Measurements from ENCODE around the gene DPP3.
A peak's percentile ranks its signal among the peaks of the same experiment; 100 is the strongest.
"Not testable (repeated sequence)": the region's sequence is repeated elsewhere in the genome, so short reads cannot be mapped to it uniquely, and the experiment has no call there.

DPP3 gene, protein sequence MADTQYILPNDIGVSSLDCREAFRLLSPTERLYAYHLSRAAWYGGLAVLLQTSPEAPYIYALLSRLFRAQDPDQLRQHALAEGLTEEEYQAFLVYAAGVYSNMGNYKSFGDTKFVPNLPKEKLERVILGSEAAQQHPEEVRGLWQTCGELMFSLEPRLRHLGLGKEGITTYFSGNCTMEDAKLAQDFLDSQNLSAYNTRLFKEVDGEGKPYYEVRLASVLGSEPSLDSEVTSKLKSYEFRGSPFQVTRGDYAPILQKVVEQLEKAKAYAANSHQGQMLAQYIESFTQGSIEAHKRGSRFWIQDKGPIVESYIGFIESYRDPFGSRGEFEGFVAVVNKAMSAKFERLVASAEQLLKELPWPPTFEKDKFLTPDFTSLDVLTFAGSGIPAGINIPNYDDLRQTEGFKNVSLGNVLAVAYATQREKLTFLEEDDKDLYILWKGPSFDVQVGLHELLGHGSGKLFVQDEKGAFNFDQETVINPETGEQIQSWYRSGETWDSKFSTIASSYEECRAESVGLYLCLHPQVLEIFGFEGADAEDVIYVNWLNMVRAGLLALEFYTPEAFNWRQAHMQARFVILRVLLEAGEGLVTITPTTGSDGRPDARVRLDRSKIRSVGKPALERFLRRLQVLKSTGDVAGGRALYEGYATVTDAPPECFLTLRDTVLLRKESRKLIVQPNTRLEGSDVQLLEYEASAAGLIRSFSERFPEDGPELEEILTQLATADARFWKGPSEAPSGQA

DNA sequence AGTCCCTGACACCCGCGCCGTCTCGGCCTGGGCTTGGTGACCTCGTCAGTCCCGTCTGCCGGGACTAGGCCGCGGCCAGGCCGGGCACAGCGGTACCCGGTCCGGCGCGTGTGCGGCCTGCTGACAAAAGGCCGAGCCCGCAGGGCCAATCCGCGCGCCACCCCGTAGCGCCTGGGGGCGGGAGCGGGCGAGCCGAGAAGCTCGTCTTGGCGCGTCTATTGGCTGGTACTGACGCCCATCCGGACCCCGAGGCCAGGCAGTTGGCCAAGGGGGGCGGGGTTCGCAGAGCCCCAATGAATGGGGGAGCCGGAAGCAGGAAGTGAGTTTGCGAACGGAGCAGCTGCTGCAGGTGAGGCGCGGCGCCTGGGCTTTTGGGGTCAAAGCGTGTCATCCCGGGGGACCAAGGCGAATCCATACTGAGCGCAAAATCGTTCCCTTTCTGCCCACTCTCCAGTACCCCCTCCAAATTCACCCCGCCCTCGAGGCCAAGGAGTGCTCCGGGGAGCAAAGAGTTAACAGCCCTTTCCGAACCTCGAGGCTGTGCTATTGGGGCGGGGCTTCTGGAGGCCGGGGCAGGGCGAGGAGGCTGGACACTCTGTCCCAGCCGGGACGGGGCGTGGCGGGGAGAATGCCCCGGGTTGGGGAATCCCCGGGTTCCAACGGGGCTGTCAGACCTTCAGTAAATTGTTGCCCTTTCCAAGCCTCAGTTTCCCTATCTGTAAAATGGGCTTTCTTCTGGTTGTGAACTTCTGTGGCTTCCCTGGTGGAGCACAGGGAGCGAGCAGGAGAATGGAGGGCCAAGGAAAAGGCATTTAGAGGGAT, at the start of gene DPP3:
Gene DPP3 (plus strand): TSS at position 318 of the 822 bp plus-strand sequence. CDS start 1,767 bp downstream, outside the sequence.
- H3K4me1 Mint-ChIP-seq: peaks cover 21% of the 10 kb centered on the region
- no peaks in the 10 kb centered on the region for H3K9me3 Mint-ChIP-seq
- H3K4me3 Mint-ChIP-seq: peak within 1 kb of the TSS; percentile 92
- peak within 1 kb of the TSS; percentile 88 for H3K27ac Mint-ChIP-seq
- H3K27me3 Mint-ChIP-seq: no peaks in the 10 kb centered on the region
- no peaks in the 10 kb centered on the region for H3K36me3 Mint-ChIP-seq

DNA sequence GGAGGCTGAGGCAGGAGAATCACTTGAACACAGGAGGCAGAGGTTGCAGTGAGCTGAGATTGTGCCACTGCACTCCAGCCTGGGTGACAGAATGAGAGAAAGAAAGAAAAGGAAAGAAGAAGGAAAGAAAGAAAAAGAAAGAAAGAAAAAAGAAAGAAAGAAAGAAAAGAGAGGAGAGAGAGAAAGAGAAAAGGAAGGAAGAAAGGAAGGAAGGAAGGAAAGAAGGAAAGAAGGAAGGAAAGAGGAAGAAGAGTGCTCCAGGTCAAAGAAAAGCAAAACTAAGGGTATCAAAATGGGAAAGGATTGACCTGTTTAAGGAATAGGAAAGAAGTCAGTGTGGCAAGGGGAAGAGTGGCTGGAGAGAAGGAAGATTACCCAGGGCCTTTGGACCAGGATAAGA, 48.9 kb upstream of the DPP3 start:
- not testable (repeated sequence) for H3K9me3 Mint-ChIP-seq, H3K27me3 Mint-ChIP-seq, H3K4me1 Mint-ChIP-seq, H3K27ac Mint-ChIP-seq, H3K4me3 Mint-ChIP-seq
- H3K36me3 Mint-ChIP-seq: peaks cover 12% of the 10 kb centered on the region

DNA sequence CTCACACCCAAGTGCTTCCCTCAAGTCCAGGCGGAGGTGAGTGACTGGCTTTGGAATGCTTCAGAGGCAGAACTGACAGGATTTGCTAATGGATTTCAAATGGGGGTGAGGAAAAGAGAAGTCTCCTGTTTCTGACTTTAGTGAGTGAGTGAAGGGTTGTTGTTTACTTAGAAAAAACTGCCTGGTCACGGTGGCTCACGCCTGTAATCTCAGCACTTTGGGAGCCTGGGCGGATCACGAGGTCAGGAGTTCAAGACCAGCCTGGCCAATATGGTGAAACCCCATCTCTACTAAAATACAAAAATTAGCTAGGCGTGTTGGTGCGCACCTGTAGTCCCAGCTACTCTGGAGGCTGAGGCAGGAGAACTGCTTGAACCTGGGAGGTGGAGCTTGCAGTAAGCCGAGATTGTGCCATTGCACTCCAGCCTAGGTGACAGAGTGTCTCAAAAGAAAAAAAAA, 48.3 kb upstream of the DPP3 start:
- not testable (repeated sequence) for H3K27me3 Mint-ChIP-seq, H3K4me3 Mint-ChIP-seq, H3K27ac Mint-ChIP-seq, H3K4me1 Mint-ChIP-seq, H3K9me3 Mint-ChIP-seq
- H3K36me3 Mint-ChIP-seq: peaks cover 12% of the 10 kb centered on the region

DNA sequence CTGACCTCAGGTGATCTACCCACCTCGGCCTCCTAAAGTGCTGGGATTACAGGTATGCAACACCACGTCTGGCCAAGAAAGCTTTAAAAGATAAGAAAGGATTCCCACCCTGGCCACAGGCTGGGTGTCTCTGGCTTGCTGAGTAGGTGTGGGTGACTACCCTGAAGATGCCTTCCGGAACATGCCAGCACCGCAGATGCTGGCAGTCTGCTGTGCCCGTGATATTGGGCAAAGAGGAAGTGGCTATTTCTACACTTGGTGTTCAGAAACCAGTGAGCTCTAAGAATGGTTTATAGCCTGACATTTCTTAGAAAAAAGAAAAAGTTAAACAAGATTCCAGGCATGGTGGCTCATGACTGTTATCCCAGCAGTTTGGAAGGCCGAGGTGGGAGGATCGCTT, 47.6 kb upstream of the DPP3 start:
- Mint-ChIP-seq H3K36me3 (peaks cover 13% of the 10 kb centered on the region), H3K4me3 (no peak overlapping the region), H3K4me1 (peaks cover 5% of the 10 kb centered on the region), H3K27me3 (no peaks in the 10 kb centered on the region), H3K27ac (no peak overlapping the region), H3K9me3 (no peaks in the 10 kb centered on the region)

DNA sequence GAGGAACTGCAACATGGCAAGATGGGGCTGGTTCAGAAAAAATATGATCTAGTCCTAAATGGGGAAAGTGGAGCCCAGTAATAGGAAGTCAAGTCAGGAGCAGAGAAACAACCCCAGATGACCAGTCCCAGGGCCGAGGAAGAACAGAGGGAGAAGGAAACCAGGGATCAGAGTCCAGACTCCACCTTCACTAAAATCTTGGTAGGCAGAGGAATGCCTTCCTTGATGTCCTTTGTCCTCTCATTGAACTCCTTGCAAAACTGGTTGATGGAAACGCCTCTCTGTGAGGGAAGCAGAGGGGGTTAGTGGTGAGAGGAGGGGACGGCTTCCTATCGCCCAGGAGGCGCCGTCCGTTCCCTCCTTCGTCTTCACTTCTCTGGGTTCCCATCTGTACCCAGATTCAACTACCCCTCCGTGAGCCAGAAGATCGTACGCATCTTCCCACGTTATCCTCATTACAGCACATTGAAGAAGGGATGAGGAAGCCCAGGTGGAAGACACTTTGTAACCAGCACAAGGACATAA, 42.2 kb upstream of the DPP3 start:
- Mint-ChIP-seq H3K9me3 (no peaks in the 10 kb centered on the region), H3K4me1 (peaks cover 9% of the 10 kb centered on the region), H3K36me3 (peaks cover 7% of the 10 kb centered on the region), H3K27ac (peak overlapping the region; percentile 98), H3K27me3 (no peaks in the 10 kb centered on the region), H3K4me3 (peak overlapping the region; percentile 96)

DNA sequence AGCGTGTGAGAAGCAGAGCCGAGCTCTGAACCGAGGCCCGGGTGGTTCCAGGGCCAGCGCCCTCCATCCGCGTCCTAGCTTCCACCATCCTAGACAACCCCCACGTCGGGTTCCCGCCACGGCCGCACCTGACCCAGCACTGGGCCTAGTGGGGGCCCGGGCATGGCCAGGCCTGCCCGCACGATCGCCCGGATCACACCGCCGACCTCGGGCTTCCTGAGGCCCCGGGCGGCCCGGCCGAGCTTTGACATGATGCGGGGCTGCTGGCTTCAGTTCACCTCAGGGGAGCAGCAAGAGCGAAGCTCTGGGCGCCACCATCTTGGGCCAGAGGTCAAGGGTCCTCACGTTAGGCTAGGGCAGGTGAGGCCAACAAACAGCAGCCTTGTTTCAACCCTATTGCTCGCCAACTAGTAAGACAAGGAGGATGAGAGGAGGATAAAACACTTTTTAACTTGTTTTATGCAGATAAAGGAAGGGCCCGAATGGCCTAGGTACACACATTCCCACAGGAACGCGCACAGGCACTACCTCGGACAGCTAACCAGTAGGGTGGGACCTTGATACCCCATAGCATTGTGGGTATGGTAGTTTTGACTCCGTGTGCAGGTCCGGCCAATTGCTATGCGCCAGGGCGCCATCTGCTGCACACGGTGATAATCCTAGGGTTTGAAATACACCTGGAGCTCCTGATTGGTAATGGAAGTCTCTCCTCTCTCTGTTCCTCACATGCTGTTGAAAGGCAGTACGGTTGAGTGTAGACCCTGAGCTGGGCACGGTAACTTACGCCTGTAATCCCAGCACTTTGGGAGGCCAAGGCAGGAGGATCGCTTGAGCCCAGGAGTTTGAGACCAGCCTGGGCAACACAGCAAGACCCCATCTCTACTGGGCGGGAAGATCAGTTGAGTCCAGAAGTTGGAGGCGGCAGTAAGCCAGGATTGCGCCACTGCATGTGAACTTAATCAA, 41.4 kb upstream of the DPP3 start, which contains the start of gene MRPL11:
Gene MRPL11 (minus strand): TSS at position 345 of the 963 bp plus-strand sequence. CDS start 94 bp downstream, at position 251.
- Mint-ChIP-seq H3K27ac (peak within 1 kb of the TSS; percentile 98), H3K27me3 (no peaks in the 10 kb centered on the region), H3K4me1 (peaks cover 9% of the 10 kb centered on the region), H3K36me3 (peaks cover 7% of the 10 kb centered on the region), H3K9me3 (no peaks in the 10 kb centered on the region), H3K4me3 (peak within 1 kb of the TSS; percentile 96)

DNA sequence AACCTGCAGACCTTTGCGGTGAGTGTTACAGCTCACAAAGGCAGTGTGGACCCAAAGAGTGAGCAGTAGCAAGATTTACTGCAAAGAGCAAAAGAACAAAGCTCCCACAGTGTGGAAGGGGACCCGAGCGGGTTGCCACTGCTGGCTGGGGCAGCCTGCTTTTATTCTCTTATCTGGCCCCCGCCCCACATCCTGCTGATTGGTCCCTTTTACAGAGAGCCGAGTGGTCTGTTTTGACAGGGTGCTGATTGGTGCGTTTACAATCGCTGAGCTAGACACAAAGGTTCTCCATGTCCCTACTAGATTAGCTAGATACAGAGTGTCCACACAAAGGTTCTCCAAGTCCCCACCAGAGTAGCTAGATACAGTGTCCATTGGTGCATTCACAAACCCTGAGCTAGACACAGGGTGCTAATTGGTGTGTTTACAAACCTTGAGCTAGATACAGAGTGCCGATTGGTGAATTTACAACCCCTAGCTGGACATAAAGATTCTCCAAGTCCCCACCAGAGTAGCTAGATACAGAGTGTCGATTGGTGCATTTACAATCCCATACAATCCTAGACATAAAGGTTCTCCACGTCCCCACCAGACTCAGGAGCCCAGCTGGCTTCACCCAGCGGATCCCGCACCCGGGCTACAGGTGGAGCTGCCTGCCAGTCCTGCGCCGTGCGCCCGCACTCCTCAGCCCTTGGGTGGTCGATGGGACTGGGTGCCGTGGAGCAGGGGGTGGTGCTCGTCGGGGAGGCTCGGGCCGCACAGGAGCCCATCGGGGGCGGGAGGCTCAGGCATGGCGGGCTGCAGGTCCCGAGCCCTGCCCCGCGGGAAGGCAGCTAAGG, 39.9 kb upstream of the DPP3 start:
- H3K27ac Mint-ChIP-seq, H3K9me3 Mint-ChIP-seq, H3K4me1 Mint-ChIP-seq, H3K27me3 Mint-ChIP-seq, H3K4me3 Mint-ChIP-seq, H3K36me3 Mint-ChIP-seq: not testable (repeated sequence)

DNA sequence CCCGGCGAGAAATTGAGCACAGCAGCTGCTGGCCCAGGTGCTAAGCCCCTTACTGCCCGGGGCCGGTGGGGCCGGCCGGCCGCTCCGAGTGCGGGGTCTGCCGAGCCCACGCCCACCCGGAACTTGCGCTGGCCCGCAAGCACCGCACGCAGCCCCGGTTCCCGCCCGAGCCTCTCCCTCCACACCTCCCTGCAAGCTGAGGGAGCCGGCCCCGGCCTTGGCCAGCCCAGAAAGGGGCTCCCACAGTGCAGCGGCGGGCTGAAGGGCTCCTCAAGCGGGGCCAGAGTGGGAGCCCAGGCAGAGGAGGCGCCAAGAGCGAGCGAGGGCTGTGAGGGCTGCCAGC, 39.3 kb upstream of the DPP3 start:
- H3K4me1 Mint-ChIP-seq, H3K27ac Mint-ChIP-seq, H3K9me3 Mint-ChIP-seq, H3K27me3 Mint-ChIP-seq, H3K4me3 Mint-ChIP-seq, H3K36me3 Mint-ChIP-seq: not testable (repeated sequence)

DNA sequence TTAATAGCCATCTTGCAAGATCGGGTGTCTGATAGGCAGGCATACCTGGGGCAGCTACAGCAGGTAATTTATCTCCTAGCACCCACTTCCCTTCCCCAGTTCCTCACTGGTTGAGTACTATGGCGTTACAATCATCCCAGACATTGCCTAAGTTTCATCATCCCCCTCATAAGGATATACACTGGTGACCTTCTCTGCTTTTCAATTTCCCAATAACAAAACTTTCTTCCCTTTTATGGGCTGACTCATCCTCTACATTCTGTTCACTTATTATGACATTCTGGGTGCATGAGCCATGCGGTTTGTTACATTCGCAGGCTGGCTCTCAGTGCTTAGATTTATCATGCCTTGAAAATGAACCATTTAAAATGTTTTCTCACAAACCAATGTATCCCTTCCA, 36.6 kb upstream of the DPP3 start:
- Mint-ChIP-seq H3K4me3 (no peak overlapping the region), H3K36me3 (no peaks in the 10 kb centered on the region), H3K27ac (no peak overlapping the region), H3K27me3 (no peaks in the 10 kb centered on the region), H3K4me1 (peaks cover 3% of the 10 kb centered on the region), H3K9me3 (no peaks in the 10 kb centered on the region)

DNA sequence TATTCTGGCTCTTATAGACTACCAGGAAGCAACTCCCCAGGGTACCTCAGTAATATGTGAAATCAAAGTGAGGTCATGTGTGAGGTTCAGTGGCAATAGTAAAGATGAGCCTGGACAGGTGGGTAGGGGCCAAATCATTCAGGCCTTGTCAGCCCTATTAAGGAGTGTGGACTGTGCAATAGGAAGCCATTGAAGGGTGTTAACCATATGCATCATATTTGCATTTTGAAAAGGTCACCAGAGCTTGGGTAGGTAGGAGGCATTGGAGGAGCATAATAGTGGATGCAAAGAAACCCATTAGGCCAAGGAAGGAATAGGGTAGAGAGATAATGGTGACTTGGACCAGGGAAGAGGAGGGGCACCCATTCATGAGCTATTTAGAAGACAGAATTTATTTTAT, 33.2 kb upstream of the DPP3 start:
- no peaks in the 10 kb centered on the region for H3K4me1 Mint-ChIP-seq
- H3K27me3 Mint-ChIP-seq: no peaks in the 10 kb centered on the region
- no peak overlapping the region for H3K27ac Mint-ChIP-seq
- H3K36me3 Mint-ChIP-seq: no peaks in the 10 kb centered on the region
- no peak overlapping the region for H3K4me3 Mint-ChIP-seq
- H3K9me3 Mint-ChIP-seq: no peaks in the 10 kb centered on the region

DNA sequence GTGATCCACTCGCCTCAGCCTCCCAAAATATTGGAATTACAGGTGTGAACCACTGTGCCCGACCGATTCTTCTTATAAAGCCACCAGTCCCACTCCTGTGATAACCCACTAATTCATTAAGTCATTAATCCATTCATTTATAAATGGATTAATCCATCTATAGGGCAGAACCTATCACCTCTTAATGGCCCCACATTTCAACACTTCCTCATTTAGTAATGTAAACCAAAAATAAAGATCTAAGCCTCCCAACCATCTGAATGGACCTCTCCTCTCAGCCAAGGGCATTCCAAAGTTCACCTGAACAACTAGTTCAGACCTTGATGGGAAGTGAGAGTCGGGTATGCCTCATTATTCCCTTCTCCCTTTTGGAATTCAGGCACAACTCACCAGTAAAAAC, 31.7 kb upstream of the DPP3 start:
- Mint-ChIP-seq H3K4me3 (no peak overlapping the region), H3K9me3 (no peaks in the 10 kb centered on the region), H3K4me1 (no peaks in the 10 kb centered on the region), H3K27me3 (no peaks in the 10 kb centered on the region), H3K27ac (no peak overlapping the region), H3K36me3 (no peaks in the 10 kb centered on the region)

DNA sequence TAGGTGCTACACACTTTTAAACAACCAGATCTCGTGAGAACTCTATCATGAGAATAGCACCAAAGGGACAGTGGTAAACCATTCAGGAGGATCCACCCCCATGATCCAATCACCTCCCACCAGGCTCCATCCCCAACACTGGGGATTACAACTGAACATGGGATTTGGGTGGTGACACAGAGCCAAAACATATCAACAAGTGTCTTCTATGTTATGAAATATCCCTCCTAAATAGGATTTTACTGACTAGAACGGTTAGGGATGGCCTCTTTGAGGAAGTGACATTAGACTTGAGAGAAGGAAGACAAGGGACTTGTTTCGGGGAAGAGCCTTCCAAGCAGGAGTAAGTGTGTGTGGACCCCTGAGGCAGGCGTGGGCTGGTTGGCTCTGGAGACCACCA, 29.7 kb upstream of the DPP3 start:
- H3K36me3 Mint-ChIP-seq: no peaks in the 10 kb centered on the region
- no peak overlapping the region for H3K27ac Mint-ChIP-seq
- no peak overlapping the region for H3K4me3 Mint-ChIP-seq
- peaks cover 17% of the 10 kb centered on the region for H3K4me1 Mint-ChIP-seq
- H3K27me3 Mint-ChIP-seq: no peaks in the 10 kb centered on the region
- H3K9me3 Mint-ChIP-seq: no peaks in the 10 kb centered on the region

DNA sequence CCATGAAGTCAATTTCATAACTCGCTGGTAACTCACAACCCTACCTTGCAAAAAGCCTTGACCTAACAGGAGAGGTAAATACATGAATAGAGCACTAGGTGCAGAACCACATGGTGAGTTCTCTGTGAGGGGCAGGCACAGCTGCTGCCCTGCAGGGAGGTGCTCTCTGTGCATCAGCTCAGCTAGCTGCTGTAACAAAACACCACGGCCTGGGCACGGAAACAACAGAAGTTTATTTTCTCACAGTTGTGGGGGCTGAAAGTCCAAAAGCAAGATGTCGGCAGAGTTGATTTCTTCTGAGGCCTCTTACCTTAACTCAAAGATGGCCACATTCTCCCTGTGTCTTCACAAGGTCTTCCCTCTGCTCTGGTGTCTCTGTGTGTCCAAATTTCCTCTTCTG, 28.6 kb upstream of the DPP3 start:
- Mint-ChIP-seq H3K4me3 (no peak overlapping the region), H3K27ac (no peak overlapping the region), H3K9me3 (no peaks in the 10 kb centered on the region), H3K4me1 (peaks cover 17% of the 10 kb centered on the region), H3K27me3 (no peaks in the 10 kb centered on the region), H3K36me3 (no peaks in the 10 kb centered on the region)

DNA sequence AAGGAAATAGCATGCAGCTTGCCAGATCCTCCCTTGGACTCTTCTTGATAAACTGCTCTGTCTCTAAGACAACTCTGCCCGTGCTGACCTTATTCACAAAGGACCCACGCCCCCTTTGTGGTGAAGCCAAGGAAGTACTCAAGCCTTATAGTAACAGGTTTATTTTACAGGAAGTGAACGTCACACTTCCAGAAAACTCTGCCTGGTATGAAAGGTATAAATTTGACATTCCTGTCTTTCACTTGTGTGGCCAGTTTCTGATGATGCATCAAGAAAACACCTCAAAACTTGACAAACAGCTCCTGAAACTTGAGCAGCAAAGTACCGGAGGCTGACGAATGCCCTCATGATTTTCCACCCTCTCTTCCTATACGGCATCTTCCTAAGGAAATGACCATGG, 26.0 kb upstream of the DPP3 start:
- Mint-ChIP-seq H3K27ac (no peak overlapping the region), H3K4me3 (no peak overlapping the region), H3K4me1 (peaks cover 17% of the 10 kb centered on the region), H3K9me3 (no peaks in the 10 kb centered on the region), H3K36me3 (no peaks in the 10 kb centered on the region), H3K27me3 (no peaks in the 10 kb centered on the region)

Measured in activated naive CD4-positive, alpha-beta T cell treated with anti-CD3 and anti-CD28 coated beads, Interleukin-2, amount 50 U/mL, for 24 hours (primary cell).